D721Med (cell line): Measurements from ENCODE around the gene PLCXD3.

Experiments used
- DNase-seq: peaks from one replicate; pipeline ENCODE4 v3.0.0; 2011; ENCODE audit warnings: low spot score; ENCODE audit not compliant: insufficient read length
- FAIRE-seq: peaks from 2 replicates; lab custom pipeline; 2011; peaks lifted over from hg19 to GRCh38; lab: Jason Lieb, UNC
- TF ChIP-seq, protein P1 (sequence below): IDR thresholded peaks from 2 replicates; pipeline ENCODE4 v1.5.1; 2012; ENCODE audit warnings: mild to moderate bottlenecking, control low read depth; ENCODE audit not compliant: insufficient read depth; ENCODE audit errors: missing control alignments

PLCXD3 gene

DNA sequence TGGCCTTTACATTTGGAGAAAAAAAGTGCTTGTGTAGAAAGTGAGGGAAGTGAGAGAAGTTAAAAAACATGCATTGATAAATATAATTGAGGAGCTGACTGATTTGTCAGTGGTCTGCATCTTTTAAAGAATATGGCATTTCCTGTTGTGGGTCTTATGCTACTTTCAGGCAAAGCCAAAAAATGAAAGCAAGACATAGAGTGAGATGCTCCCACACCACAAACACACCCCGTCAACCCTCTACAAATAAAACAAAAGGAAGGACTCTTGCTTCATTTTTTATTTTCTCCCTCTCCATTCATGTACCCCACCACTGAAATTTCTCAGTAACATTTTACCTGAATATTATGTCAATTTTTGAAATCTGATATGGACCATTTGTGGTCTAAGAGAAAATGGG lies 22.1 kb upstream of the PLCXD3 start:
- FAIRE-seq (no peak), DNase-seq (no peak)
- TF ChIP-seq, protein P1, sequence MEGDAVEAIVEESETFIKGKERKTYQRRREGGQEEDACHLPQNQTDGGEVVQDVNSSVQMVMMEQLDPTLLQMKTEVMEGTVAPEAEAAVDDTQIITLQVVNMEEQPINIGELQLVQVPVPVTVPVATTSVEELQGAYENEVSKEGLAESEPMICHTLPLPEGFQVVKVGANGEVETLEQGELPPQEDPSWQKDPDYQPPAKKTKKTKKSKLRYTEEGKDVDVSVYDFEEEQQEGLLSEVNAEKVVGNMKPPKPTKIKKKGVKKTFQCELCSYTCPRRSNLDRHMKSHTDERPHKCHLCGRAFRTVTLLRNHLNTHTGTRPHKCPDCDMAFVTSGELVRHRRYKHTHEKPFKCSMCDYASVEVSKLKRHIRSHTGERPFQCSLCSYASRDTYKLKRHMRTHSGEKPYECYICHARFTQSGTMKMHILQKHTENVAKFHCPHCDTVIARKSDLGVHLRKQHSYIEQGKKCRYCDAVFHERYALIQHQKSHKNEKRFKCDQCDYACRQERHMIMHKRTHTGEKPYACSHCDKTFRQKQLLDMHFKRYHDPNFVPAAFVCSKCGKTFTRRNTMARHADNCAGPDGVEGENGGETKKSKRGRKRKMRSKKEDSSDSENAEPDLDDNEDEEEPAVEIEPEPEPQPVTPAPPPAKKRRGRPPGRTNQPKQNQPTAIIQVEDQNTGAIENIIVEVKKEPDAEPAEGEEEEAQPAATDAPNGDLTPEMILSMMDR, result no peak

DNA sequence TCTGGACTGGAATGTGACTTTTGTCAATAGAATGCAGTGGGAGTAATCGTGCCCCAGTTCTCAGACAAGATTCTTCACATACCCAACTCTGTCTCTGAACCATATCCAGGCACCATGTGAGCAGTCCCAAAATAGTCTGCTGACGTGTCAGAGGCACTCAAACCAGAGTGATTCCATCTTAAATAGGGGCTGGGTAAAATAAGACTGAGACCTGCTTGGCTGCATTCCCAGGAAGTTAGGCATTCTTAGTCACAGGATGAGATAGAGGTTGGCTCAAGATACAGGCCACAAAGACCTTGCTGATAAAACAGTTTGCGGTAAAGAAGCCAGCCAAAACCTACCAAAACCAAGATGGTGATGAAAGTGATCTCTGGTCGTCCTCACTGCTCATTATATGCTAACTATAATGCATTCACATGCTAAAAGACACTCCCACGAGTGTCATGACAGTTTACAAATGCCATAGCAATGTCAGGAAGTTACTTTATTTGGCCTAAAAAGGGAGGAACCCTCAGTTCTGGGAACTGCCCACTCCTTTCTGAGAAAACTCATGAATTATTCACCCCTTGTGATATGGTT lies 16.9 kb upstream of the PLCXD3 start:
- TF ChIP-seq, protein P1, result no peak
- FAIRE-seq (no peak), DNase-seq (no peak)

DNA sequence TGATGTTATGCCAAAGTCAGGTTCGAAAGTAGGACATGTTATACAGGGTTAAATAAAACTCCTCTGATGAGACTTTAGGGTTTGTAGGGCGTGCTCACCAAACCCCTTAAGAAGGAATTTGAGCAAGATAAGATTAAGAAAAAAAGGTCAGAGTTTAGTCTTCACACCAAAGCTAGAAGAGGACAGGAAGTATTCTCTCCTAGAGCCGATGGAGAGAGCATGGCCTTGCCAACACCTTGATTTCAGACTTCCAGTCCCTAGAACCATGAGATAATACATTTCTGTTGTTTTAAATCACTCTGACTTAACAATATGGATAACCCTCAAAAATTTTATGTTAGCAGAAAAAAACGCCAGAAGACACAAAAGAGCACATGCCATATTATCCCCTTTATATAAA lies 16.3 kb upstream of the PLCXD3 start:
- no peak for FAIRE-seq
- TF ChIP-seq, protein P1, result no peak
- DNase-seq, result no peak

DNA sequence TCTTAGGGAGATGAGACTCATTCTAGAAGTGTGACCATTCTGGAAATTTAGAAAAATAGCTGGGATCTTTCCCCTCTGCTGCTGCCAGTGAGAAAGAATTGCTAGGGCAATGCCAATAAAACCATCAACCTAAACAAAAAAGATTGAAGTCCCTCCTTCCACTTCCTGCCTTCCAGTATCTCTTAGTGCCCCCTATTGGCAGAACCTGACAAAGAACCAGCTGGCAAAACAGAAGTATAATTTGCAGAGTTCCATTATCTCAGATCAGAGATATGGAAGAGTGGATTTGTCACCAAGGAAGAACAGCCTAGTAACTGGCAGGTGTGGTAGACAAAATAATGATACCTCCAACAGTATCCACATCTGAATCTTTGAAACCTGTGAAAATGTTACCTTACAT lies 13.8 kb upstream of the PLCXD3 start:
- FAIRE-seq, result no peak
- no peak for DNase-seq
- TF ChIP-seq, protein P1, result peak; percentile 44

DNA sequence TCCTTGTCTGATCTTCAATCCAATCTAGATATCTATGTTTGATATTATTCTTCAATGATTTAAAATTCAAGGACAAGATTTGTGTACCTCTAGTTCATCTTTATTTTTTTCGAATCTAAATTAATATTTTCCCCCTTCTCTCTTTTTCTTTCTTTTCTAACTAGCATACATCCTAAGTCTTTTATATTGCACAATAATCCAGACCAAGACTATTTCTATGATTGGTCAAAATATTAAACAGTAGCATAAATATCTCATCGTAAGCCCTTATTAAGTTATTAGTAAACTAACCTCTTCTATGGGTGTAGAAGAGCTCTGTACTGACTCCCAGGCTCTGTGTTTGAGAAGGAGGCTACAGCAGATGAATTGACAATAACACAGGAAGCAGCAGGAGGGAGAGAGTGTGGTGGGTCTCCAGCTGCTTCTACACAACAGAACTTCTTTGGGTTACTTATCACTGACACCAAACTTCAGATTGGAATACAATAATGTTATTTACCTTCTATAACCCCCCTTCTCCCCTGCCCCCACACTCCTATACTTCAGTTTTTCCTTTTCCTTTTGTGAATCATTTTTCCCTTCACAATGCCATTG lies 11.9 kb upstream of the PLCXD3 start:
- DNase-seq (no peak), FAIRE-seq (no peak)
- TF ChIP-seq, protein P1, result no peak

DNA sequence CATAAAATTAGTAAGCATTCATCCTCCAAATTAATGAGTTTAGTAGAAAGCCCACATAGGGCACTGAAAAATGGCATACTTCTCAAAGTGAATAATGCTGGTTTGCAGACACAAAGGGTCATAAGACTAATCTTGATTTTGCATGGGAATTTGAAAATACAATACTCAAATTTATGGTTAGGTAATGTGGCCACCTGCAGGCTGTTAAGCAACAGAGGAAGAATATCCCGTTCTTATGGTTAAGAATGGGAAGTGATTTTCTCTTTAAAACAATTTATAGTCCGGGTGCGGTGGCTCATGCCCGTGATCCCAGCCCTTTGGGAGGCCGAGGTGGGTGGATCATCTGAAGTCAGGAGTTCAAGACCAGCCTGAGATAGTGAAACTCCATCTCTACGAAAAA lies 9.4 kb upstream of the PLCXD3 start:
- TF ChIP-seq, protein P1, result peak; percentile 31
- FAIRE-seq (peak; percentile 32), DNase-seq (no peak)

DNA sequence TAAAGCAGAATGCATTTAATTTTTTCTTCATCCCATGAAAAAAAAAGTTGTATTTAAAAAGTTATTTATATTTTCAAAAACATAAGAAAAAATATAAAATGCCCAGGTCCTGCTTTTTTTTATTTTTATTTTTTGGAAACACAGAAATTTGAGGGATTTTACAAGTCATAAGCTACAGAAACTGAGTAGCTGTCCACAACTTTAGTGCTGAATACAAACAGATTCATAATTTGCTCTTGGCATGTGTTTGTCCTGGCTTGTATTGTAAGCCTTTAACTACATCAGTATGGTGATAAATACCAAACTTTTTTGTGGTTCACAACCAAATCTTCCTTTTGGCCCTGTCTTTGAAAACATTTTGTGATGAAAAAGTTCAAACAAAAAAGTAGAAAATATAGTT lies 7.5 kb upstream of the PLCXD3 start:
- FAIRE-seq (no peak), DNase-seq (no peak)
- TF ChIP-seq, protein P1, result no peak
